Lung (tissue), 12 donors: ENCODE measurements around the gene SLC25A52. TPM values are rescaled to one million over a fixed set of nuclear protein-coding genes. Genes with fewer than 3 reads are reported as not detected.

ENCODE experiments used
- ATAC-seq: fragments of 200-7000 bp; cut with Tn5 transposase; one replicate; pipeline ENCODE4 v1.9.1; 2020; ENCODE audit warnings: moderate number of reproducible peaks; ENCODE audit not compliant: insufficient read depth, low FRiP score
- DNase-seq, 3 donors: peaks; one replicate each; pipeline ENCODE4 v3.0.0-alpha.2; 2013 to 2017
- H3K27ac ChIP-seq, 2 donors: one replicate each; pipeline ENCODE4 v1.5.1; 2013; ENCODE audit warnings: mild to moderate bottlenecking in 2 of 2, moderate library complexity in 2 of 2, control low read depth in 1 of 2, inconsistent platforms in 1 of 2, low read depth in 1 of 2, low read length in 1 of 2
- H3K27me3 ChIP-seq, 3 donors: one replicate each; pipeline ENCODE4 v1.5.1; 2013; ENCODE audit warnings: low read length in 2 of 3; ENCODE audit not compliant: control insufficient read depth in 3 of 3, insufficient read depth in 3 of 3
- H3K36me3 ChIP-seq, 4 donors: one replicate each; pipeline ENCODE4 v1.5.1; 2013; ENCODE audit warnings: low read length in 4 of 4, mild to moderate bottlenecking in 1 of 4, moderate library complexity in 1 of 4; ENCODE audit not compliant: control insufficient read depth in 4 of 4, insufficient read depth in 4 of 4
- H3K4me1 ChIP-seq, 5 donors: one replicate each; pipeline ENCODE4 v1.5.1; 2013; ENCODE audit warnings: low read length in 5 of 5, mild to moderate bottlenecking in 2 of 5, moderate library complexity in 1 of 5; ENCODE audit not compliant: control insufficient read depth in 5 of 5, insufficient read depth in 5 of 5
- H3K4me3 ChIP-seq: one replicate; pipeline ENCODE4 v1.5.1; 2013; ENCODE audit warnings: mild to moderate bottlenecking, control low read depth, moderate library complexity
- H3K9ac ChIP-seq, 2 donors: one replicate each; pipeline ENCODE4 v1.5.1; 2013; ENCODE audit warnings: low read length in 2 of 2, control low read depth in 1 of 2; ENCODE audit not compliant: insufficient read depth in 1 of 2
- H3K9me3 ChIP-seq, 4 donors: one replicate each; pipeline ENCODE4 v1.5.1; 2013; ENCODE audit warnings: low read length in 3 of 4, mild to moderate bottlenecking in 1 of 4, moderate library complexity in 1 of 4; ENCODE audit not compliant: control insufficient read depth in 4 of 4, insufficient read depth in 3 of 4
- CTCF ChIP-seq: IDR thresholded peaks from 2 replicates; pipeline ENCODE4 v1.5.1; 2012; ENCODE audit warnings: mild to moderate bottlenecking; ENCODE audit errors: control extremely low read depth, extremely low read depth
- WGBS, 2 donors: extraction: QIAGEN DNeasy Blood & Tissue Kit; methylation state at CpG; one replicate each; pipeline ENCODE4 v1.1.7; 2013; 5-methylcytosine and 5-hydroxymethylcytosine counted together
- polyA plus RNA-seq, 2 donors: library from polyadenylated mRNA; stranded (reverse); fragments of 200-250 nt; gene quantifications; one replicate each; pipeline ENCODE4 v1.2.1, GENCODE V29; 2013
- total RNA-seq, 2 donors: library from RNA; depleted of rRNA in 1 of 2; stranded (reverse); fragments of >200 nt in 1 of 2; gene quantifications; one replicate each; pipeline ENCODE4 v1.2.1, GENCODE V29; 2014 to 2021
- donor health status: control.
- donor health status: control.
- donor health status: Bipolar disorder and iron deficiency.
- donor health status: healthy.
- donor health status: DM: yes; HTN: yes; CAD: no.

SLC25A52 gene
- total and polyA plus RNA-seq, 4 donors, result 0.02 to 0.31 (median 0.21) TPM; not detected in 1

DNA sequence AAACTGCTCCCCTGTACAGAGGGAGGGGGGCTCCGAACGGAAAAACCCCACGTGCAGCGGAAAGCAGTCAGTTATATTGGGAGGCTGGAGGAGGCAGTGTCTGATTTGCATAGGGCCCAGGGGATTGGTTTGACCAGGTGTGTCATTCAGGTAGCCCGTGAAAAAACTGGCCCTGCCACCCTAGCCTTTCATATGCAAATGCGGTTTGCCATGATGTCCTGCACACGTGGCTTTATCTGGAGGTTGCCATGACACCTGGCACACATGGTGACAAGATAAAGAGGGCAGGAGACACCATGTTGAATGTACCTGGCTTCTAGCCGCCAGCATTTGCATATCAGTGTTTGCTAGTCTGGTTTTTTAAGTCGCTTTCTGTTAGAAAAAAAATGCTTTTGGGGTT lies 20.5 kb downstream of the SLC25A52 start:
- no peak for DNase-seq
- 89 to 92% methylated on average over 9 of the region's 9 CpGs for WGBS, 2 donors

DNA sequence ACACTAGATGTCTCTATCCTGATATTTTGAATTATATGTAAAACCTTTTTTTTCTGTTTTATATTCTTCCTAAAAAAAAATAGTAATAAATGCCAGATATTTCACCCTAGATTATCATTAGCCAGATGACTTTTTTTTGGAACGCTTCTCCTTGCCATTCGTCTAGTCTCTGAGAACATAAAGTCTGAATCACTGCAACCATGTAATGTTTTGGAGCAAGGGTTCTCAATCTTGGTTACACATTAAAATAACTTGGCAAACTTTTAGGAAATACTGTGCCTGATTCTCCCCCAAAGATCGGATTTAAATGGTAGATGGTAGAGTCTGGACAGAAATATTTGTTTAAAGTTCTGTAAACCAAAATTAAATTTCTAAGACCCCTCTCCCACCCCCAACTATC lies 21.0 kb downstream of the SLC25A52 start:
- Histone ChIP-seq H3K9me3 (no peaks in the 10 kb centered on the region), H3K27ac (no peak overlapping the region), H3K4me1 (peaks cover 0 to 2% (median 0%) of the 10 kb centered on the region in 5 donors), H3K36me3 (no peaks in the 10 kb centered on the region), H3K27me3 (no peaks in the 10 kb centered on the region), H3K4me3 (no peak overlapping the region), H3K9ac (no peak overlapping the region)
- DNase-seq, result no peak
- no peak for ATAC-seq
- 86 to 93% methylated on average over 3 of the region's 3 CpGs for whole genome bisulfite sequencing, 2 donors
- TF ChIP-seq CTCF, result no peak

More for the DNA sequence above, 20.5 kb downstream of the SLC25A52 start:
- Histone ChIP-seq H3K27me3 (no peaks in the 10 kb centered on the region), H3K9me3 (no peaks in the 10 kb centered on the region), H3K36me3 (no peaks in the 10 kb centered on the region), H3K27ac (no peak overlapping the region), H3K4me3 (no peak overlapping the region), H3K9ac (no peak overlapping the region), H3K4me1 (peaks cover 0 to 2% (median 0%) of the 10 kb centered on the region in 5 donors)
- no peak for ATAC-seq
- TF ChIP-seq CTCF, result no peak

DNA sequence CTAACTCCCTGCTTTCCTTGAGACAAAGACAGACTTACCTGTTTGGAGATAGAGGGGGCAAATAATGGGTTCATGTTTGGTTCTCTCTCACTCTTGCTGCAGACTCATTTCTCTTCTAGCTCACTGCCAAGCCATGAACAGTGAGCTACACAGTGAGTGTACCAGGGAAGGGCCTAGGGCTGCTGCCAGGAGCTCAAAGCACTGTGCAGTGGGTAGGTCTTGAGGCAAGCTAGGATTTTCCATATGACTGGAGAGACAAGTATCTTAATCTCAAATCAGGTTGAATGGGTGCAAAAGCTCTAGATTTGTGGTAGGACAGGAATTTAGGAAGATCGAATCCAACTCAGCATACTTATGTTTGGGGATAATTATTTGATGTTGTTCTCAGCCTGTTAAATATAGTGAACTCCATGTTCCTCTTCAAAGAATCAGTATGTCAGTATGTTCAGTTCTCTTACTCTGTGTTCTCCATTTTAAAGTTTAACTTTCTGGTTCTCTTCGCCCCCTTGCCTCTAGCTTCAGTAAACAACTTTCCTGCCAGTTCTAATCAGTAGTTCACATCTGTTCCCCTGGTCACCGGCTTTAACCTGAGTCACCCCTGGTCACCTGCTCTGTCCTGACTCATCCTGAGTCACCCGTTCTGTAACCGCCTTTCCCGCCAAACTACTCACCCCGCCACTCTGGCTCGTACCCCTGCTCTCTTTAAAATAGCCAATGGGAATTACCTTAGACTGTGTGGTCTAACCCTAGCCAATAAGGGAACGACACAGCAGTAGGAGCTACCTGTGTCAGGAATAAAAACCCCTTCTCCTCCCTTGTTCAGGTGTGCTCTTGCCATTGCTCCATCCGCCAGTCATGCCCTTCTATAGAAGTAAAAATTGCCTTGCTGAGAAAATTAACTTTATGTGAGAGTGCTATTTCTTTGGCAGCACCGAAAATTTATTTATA lies 21.9 kb downstream of the SLC25A52 start:
- no peak for DNase-seq
- no peak overlapping the region for H3K27ac ChIP-seq
- no peak for ATAC-seq
- WGBS, 2 donors, result 89 to 92% methylated on average over 11 of the region's 11 CpGs
- no peaks in the 10 kb centered on the region for H3K27me3 ChIP-seq
- H3K9me3 ChIP-seq, result no peaks in the 10 kb centered on the region
- TF ChIP-seq CTCF, result no peak
- no peak overlapping the region for H3K9ac ChIP-seq
- H3K4me1 ChIP-seq, result peaks cover 0 to 2% (median 0%) of the 10 kb centered on the region in 5 donors
- no peak overlapping the region for H3K4me3 ChIP-seq
- H3K36me3 ChIP-seq, result no peaks in the 10 kb centered on the region
